ENCODE results near the gene ERO1B. TPM values are rescaled to one million over a fixed set of nuclear protein-coding genes. Genes with fewer than 3 reads are reported as not detected.

The ERO1B gene
- polyA plus RNA-seq, 1 of the 3 experiments (the other 2 are of a cell fraction), result 0.79 TPM

- Histone ChIP-seq H3K27ac (ENCODE audit: low read depth in 2 of 2, low read length in 1 of 2) (no peak overlapping the region), H3K9ac (no peak overlapping the region), H3K4me1 (ENCODE audit: control insufficient read depth in 1 of 2, insufficient read depth in 2 of 2, low read depth in 1 of 2, low read length in 1 of 2) (no peaks in the 10 kb centered on the region), H2AFZ (ENCODE audit: low read depth) (no peak overlapping the region), H3K79me2 (ENCODE audit: insufficient read depth) (no peaks in the 10 kb centered on the region), H3K4me3 (ENCODE audit: low read depth in 2 of 2, low read length in 1 of 2) (no peak overlapping the region), H3K36me3 (replicated peaks in 1 of 2; ENCODE audit: control insufficient read depth in 1 of 2, insufficient read depth in 2 of 2, low read length in 1 of 2) (no peaks in the 10 kb centered on the region), H3K4me2 (no peak overlapping the region), H3K9me2 (no peaks in the 10 kb centered on the region), H3K27me3 (ENCODE audit: insufficient read depth) (no peaks in the 10 kb centered on the region), H3F3A (replicated peaks; ENCODE audit: insufficient read depth) (no peaks in the 10 kb centered on the region), H4K20me1 (ENCODE audit: insufficient read depth) (no peaks in the 10 kb centered on the region), H3K9me3 (no peaks in the 10 kb centered on the region)
- ChIA-PET POLR2A (no interaction called here), CTCF (no interaction called here)
- DNase-seq, result no peak
- no peak for TF ChIP-seq MEF2A (IDR thresholded peaks at IDR 0.05; ENCODE audit: borderline replicate concordance, low read depth)
- no peak for TF ChIP-seq PBX3 (IDR thresholded peaks at IDR 0.05)
- no peak for TF ChIP-seq EP300 (IDR thresholded peaks at IDR 0.05; ENCODE audit: borderline replicate concordance in 1 of 2, low read depth in 1 of 2, low read length in 1 of 2)
- TF ChIP-seq RAD21 (IDR thresholded peaks at IDR 0.05; ENCODE audit: low read length), result no peak
- TF ChIP-seq RCOR1 (IDR thresholded peaks at IDR 0.05; ENCODE audit: low read length), result no peak
- TF ChIP-seq SMC3 (IDR thresholded peaks at IDR 0.05; ENCODE audit: low read depth, low read length), result no peak
- TF ChIP-seq GABPA (IDR thresholded peaks at IDR 0.05; ENCODE audit: low read depth), result no peak
- TF ChIP-seq FOXM1 (IDR thresholded peaks at IDR 0.05; ENCODE audit: low read depth), result no peak
- no peak for TF ChIP-seq NFIC (IDR thresholded peaks at IDR 0.05; ENCODE audit: borderline replicate concordance)
- TF ChIP-seq CTCF (IDR thresholded peaks at IDR 0.05), result no peak
- no peak for TF ChIP-seq CHD2 (IDR thresholded peaks at IDR 0.05; ENCODE audit: low read length, partially characterized antibody)
- TF ChIP-seq MXI1 (IDR thresholded peaks at IDR 0.05; ENCODE audit: low read depth, low read length), result no peak
- no peak for TF ChIP-seq ELF1 (IDR thresholded peaks at IDR 0.05)
Observed at GRCh38 chr1:236261898-236262297, 19.9 kb downstream of the ERO1B start.

GRCh38 chr1:236261033-236261432, 20.7 kb downstream of the ERO1B start:
- H3F3A ChIP-seq (replicated peaks; ENCODE audit: insufficient read depth), result no peaks in the 10 kb centered on the region
- no peak overlapping the region for H3K4me3 ChIP-seq (ENCODE audit: low read depth in 2 of 2, low read length in 1 of 2)
- no peaks in the 10 kb centered on the region for H3K36me3 ChIP-seq (replicated peaks in 1 of 2; ENCODE audit: control insufficient read depth in 1 of 2, insufficient read depth in 2 of 2, low read length in 1 of 2)
- H2AFZ ChIP-seq (ENCODE audit: low read depth), result no peak overlapping the region
- WGBS (ENCODE audit: low lambda C conversion rate), result 14% methylated on average over 1 of the region's 1 CpG
- H3K9me3 ChIP-seq, result no peaks in the 10 kb centered on the region
- no peaks in the 10 kb centered on the region for H3K9me2 ChIP-seq
- H3K27me3 ChIP-seq (ENCODE audit: insufficient read depth), result no peaks in the 10 kb centered on the region
- ChIA-PET POLR2A (no interaction called here), CTCF (no interaction called here)
- no peaks in the 10 kb centered on the region for H3K4me1 ChIP-seq (ENCODE audit: control insufficient read depth in 1 of 2, insufficient read depth in 2 of 2, low read depth in 1 of 2, low read length in 1 of 2)
- no peaks in the 10 kb centered on the region for H4K20me1 ChIP-seq (ENCODE audit: insufficient read depth)
- H3K79me2 ChIP-seq (ENCODE audit: insufficient read depth), result no peaks in the 10 kb centered on the region
- H3K27ac ChIP-seq (ENCODE audit: low read depth in 2 of 2, low read length in 1 of 2), result no peak overlapping the region
- no peak overlapping the region for H3K9ac ChIP-seq
- DNase-seq, result no peak
- no peak for TF ChIP-seq FOSL2 (IDR thresholded peaks at IDR 0.05; ENCODE audit: borderline replicate concordance, low read depth)
- TF ChIP-seq IRF3 (IDR thresholded peaks at IDR 0.05; ENCODE audit: low read depth, low read length), result no peak
- TF ChIP-seq RCOR1 (IDR thresholded peaks at IDR 0.05; ENCODE audit: low read length), result no peak
- TF ChIP-seq RXRA (IDR thresholded peaks at IDR 0.05; ENCODE audit: borderline replicate concordance, low read depth), result no peak
- no peak for TF ChIP-seq POLR2AphosphoS5 (IDR thresholded peaks at IDR 0.05; ENCODE audit: low read depth, low read length)
- TF ChIP-seq NFIC (IDR thresholded peaks at IDR 0.05; ENCODE audit: borderline replicate concordance), result no peak
- no peak for TF ChIP-seq GABPA (IDR thresholded peaks at IDR 0.05; ENCODE audit: low read depth)
- H3K4me2 ChIP-seq, result no peak overlapping the region

Measured in SK-N-SH (cell line).